Neural progenitor cell (in vitro differentiated cells): Measurements from ENCODE around the gene RNGTT.
"Not testable (repeated sequence)": the region's sequence is repeated elsewhere in the genome, so short reads cannot be mapped to it uniquely, and the experiment has no call there.

ENCODE experiments used
- EZH2 ChIP-seq: fragments of 200-600 bp; sonication (generic); IDR thresholded peaks from 2 replicates; pipeline ENCODE4 v1.6.1; 2017; ENCODE audit warnings: antibody characterized with exemption, mild to moderate bottlenecking, moderate library complexity
- TF ChIP-seq, protein P1 (sequence below): fragments of 200-600 bp; sonication (generic); IDR thresholded peaks from 2 replicates; pipeline ENCODE4 v1.5.1; 2017; ENCODE audit warnings: antibody characterized with exemption, mild to moderate bottlenecking

GRCh38 chr6:88716399-88716798 is 247.0 kb downstream of the RNGTT start:
- TF ChIP-seq, protein P1, sequence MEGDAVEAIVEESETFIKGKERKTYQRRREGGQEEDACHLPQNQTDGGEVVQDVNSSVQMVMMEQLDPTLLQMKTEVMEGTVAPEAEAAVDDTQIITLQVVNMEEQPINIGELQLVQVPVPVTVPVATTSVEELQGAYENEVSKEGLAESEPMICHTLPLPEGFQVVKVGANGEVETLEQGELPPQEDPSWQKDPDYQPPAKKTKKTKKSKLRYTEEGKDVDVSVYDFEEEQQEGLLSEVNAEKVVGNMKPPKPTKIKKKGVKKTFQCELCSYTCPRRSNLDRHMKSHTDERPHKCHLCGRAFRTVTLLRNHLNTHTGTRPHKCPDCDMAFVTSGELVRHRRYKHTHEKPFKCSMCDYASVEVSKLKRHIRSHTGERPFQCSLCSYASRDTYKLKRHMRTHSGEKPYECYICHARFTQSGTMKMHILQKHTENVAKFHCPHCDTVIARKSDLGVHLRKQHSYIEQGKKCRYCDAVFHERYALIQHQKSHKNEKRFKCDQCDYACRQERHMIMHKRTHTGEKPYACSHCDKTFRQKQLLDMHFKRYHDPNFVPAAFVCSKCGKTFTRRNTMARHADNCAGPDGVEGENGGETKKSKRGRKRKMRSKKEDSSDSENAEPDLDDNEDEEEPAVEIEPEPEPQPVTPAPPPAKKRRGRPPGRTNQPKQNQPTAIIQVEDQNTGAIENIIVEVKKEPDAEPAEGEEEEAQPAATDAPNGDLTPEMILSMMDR: not testable (repeated sequence)
- TF ChIP-seq EZH2: not testable (repeated sequence)
